ENCODE measurements around the gene EPC1. TPM values are rescaled to one million over a fixed set of nuclear protein-coding genes. Genes with fewer than 3 reads are reported as not detected.

The EPC1 gene
- total RNA-seq, 1 experiment from 2014 or later = 21.5 TPM

DNA sequence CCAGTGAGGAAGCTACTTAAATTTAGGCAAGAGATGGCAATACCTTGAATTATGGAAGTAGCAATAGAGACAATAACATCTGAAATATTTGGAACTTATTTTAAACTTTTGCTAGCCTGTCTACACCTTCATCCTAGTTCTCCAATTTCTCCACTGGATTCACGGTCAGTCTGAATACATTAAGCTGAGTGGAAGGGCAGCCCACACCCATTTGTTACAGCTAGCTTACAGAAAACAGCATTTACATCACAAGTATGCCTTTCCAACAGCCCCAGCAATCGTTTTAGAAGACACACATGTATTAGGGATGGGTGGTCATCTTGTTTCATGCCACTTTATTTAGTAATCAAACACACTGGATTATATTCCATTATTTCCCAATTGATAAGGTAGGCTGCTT lies 16.7 kb downstream of the EPC1 start:
- no TSS peak for BruUV-seq (replicated peaks)
- H3K27me3 ChIP-seq (ENCODE audit: insufficient read depth, low read depth) = no peaks in the 10 kb centered on the region
- H3F3A ChIP-seq (ENCODE audit: insufficient read depth, low read depth) = no peaks in the 10 kb centered on the region
- no peak overlapping the region for H3K27ac ChIP-seq
- no peak overlapping the region for H3K4me3 ChIP-seq
- ChIA-PET POLR2A (ENCODE audit: unreplicated experiment) (no interaction called here), CTCF (no interaction called here)
- H3K4me2 ChIP-seq = no peak overlapping the region
- TF ChIP-seq, protein P1, sequence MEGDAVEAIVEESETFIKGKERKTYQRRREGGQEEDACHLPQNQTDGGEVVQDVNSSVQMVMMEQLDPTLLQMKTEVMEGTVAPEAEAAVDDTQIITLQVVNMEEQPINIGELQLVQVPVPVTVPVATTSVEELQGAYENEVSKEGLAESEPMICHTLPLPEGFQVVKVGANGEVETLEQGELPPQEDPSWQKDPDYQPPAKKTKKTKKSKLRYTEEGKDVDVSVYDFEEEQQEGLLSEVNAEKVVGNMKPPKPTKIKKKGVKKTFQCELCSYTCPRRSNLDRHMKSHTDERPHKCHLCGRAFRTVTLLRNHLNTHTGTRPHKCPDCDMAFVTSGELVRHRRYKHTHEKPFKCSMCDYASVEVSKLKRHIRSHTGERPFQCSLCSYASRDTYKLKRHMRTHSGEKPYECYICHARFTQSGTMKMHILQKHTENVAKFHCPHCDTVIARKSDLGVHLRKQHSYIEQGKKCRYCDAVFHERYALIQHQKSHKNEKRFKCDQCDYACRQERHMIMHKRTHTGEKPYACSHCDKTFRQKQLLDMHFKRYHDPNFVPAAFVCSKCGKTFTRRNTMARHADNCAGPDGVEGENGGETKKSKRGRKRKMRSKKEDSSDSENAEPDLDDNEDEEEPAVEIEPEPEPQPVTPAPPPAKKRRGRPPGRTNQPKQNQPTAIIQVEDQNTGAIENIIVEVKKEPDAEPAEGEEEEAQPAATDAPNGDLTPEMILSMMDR (conservative IDR thresholded peaks at IDR 0.05) = no peak
- TF ChIP-seq EZH2 (IDR thresholded peaks at IDR 0.05; ENCODE audit: low read depth) = no peak
- H3K4me1 ChIP-seq (replicated peaks; ENCODE audit: insufficient read depth) = no peaks in the 10 kb centered on the region; the same call in 1 of the 2 replicates
- H2AFZ ChIP-seq = no peak overlapping the region
- no peaks in the 10 kb centered on the region for H3K9me3 ChIP-seq (ENCODE audit: insufficient read depth, low read depth)
- H4K20me1 ChIP-seq (ENCODE audit: insufficient read depth) = peaks cover 37% of the 10 kb centered on the region
- intact Hi-C loops (cut with micrococcal nuclease; ENCODE audit: unreplicated experiment) = no loop called here
- H3K36me3 ChIP-seq (ENCODE audit: low read depth) = no peaks in the 10 kb centered on the region
- no peaks in the 10 kb centered on the region for H3K9me2 ChIP-seq (ENCODE audit: insufficient read depth)
- peaks cover 100% of the 10 kb centered on the region for H3K79me2 ChIP-seq (ENCODE audit: low read depth)
- DNase-seq = no peak

DNA sequence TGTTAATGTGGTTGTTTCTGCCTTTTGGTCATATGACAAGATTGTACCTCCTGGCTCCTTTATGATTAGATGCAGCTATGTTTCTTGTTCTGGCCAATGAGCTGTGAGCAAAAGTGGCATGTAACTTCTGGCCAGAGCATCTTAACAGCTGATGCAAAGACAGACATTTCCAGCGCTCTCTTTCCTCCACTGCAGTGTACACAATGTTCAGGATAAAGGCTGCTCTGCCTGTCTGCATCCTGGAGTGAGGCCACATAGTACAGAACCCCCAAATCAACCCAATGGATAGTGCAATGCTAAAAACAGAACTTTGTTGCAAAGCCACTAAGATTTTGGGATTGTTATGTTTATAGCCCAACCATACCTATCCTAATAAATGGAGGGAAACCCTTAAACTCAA lies 17.9 kb downstream of the EPC1 start:
- Histone ChIP-seq H3K4me2 (no peak overlapping the region), H3K4me3 (no peak overlapping the region), H3F3A (ENCODE audit: insufficient read depth, low read depth) (no peaks in the 10 kb centered on the region), H3K9me3 (ENCODE audit: insufficient read depth, low read depth) (no peaks in the 10 kb centered on the region), H3K79me2 (ENCODE audit: low read depth) (peaks cover 99% of the 10 kb centered on the region), H3K4me1 (replicated peaks; ENCODE audit: insufficient read depth) (no peaks in the 10 kb centered on the region; the same call in 1 of the 2 replicates), H2AFZ (no peak overlapping the region), H3K9me2 (ENCODE audit: insufficient read depth) (no peaks in the 10 kb centered on the region), H3K36me3 (ENCODE audit: low read depth) (no peaks in the 10 kb centered on the region), H4K20me1 (ENCODE audit: insufficient read depth) (peaks cover 32% of the 10 kb centered on the region), H3K27me3 (ENCODE audit: insufficient read depth, low read depth) (no peaks in the 10 kb centered on the region), H3K27ac (no peak overlapping the region)
- ChIA-PET POLR2A (ENCODE audit: unreplicated experiment) (no interaction called here), CTCF (no interaction called here)
- no TSS peak for BruUV-seq (replicated peaks)
- intact Hi-C loops (cut with micrococcal nuclease; ENCODE audit: unreplicated experiment) = no loop called here
- TF ChIP-seq, protein P1 (conservative IDR thresholded peaks at IDR 0.05) = no peak
- TF ChIP-seq EZH2 (IDR thresholded peaks at IDR 0.05; ENCODE audit: low read depth) = no peak
- no peak for DNase-seq

DNA sequence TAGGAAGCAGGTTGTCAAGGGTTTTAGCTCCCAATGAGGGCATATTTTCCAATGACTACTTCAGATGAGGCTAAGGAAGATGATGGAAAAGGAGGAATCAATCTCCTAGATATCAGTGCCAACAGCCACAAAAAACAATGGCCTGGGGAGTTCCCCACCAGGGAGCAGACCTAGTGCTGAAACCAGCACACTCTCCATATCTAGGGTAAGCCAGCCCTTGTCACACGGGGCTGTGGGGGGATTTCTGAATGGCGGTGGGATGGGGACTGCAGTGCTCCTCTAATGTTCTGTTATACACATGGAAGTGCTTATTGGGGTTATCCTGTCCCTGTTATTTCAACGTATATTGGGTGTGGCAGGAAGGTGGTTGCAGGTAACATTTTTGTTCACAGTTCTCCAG lies 18.5 kb downstream of the EPC1 start:
- Histone ChIP-seq H3K4me2 (no peak overlapping the region), H3K27me3 (ENCODE audit: insufficient read depth, low read depth) (no peaks in the 10 kb centered on the region), H3K36me3 (ENCODE audit: low read depth) (no peaks in the 10 kb centered on the region), H4K20me1 (ENCODE audit: insufficient read depth) (peaks cover 32% of the 10 kb centered on the region), H2AFZ (no peak overlapping the region), H3K9me2 (ENCODE audit: insufficient read depth) (no peaks in the 10 kb centered on the region), H3K79me2 (ENCODE audit: low read depth) (peaks cover 99% of the 10 kb centered on the region), H3K4me1 (replicated peaks; ENCODE audit: insufficient read depth) (no peaks in the 10 kb centered on the region; the same call in 1 of the 2 replicates), H3F3A (ENCODE audit: insufficient read depth, low read depth) (no peaks in the 10 kb centered on the region), H3K27ac (no peak overlapping the region), H3K9me3 (ENCODE audit: insufficient read depth, low read depth) (no peaks in the 10 kb centered on the region), H3K4me3 (no peak overlapping the region)
- DNase-seq = no peak
- CTCF ChIA-PET = no interaction called here
- intact Hi-C loops (cut with micrococcal nuclease; ENCODE audit: unreplicated experiment) = no loop called here
- POLR2A ChIA-PET (ENCODE audit: unreplicated experiment) = no interaction called here
- TF ChIP-seq, protein P1 (conservative IDR thresholded peaks at IDR 0.05) = no peak
- no peak for TF ChIP-seq EZH2 (IDR thresholded peaks at IDR 0.05; ENCODE audit: low read depth)
- BruUV-seq (replicated peaks) = no TSS peak

Measured in PC-9 (cell line).